Subcutaneous adipose tissue (tissue), 4 donors: Measurements from ENCODE around the gene PCSK2. TPM values are rescaled to one million over a fixed set of nuclear protein-coding genes. Genes with fewer than 3 reads are reported as not detected.

Source experiments
- total RNA-seq, 4 donors: library from RNA; depleted of rRNA; stranded (reverse); fragments of >200 nt; gene quantifications; one replicate each; pipeline ENCODE4 v1.1.0, GENCODE V29; 2016
- TF ChIP-seq, protein P1 (sequence below): fragments of 450-650 bp; IDR thresholded peaks from one replicate; pipeline ENCODE4 v1.5.1; 2016; ENCODE audit warnings: low read depth, mild to moderate bottlenecking, control low read depth, antibody characterized with exemption, moderate library complexity

PCSK2 gene
- total RNA-seq, 4 donors from 2014 or later, result 0.19 TPM; not detected in 3

DNA sequence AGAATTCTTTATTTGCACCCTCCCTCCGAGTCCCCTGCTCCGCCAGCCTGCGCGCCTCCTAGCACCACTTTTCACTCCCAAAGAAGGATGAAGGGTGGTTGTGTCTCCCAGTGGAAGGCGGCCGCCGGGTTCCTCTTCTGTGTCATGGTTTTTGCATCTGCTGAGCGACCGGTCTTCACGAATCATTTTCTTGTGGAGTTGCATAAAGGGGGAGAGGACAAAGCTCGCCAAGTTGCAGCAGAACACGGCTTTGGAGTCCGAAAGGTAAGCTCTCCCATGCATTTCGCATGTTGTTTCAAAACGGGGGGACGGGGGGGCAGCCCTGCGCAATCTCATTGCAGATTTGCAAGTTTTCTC is 357 bp downstream of the PCSK2 start:
- TF ChIP-seq, protein P1, sequence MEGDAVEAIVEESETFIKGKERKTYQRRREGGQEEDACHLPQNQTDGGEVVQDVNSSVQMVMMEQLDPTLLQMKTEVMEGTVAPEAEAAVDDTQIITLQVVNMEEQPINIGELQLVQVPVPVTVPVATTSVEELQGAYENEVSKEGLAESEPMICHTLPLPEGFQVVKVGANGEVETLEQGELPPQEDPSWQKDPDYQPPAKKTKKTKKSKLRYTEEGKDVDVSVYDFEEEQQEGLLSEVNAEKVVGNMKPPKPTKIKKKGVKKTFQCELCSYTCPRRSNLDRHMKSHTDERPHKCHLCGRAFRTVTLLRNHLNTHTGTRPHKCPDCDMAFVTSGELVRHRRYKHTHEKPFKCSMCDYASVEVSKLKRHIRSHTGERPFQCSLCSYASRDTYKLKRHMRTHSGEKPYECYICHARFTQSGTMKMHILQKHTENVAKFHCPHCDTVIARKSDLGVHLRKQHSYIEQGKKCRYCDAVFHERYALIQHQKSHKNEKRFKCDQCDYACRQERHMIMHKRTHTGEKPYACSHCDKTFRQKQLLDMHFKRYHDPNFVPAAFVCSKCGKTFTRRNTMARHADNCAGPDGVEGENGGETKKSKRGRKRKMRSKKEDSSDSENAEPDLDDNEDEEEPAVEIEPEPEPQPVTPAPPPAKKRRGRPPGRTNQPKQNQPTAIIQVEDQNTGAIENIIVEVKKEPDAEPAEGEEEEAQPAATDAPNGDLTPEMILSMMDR, result no peak

DNA sequence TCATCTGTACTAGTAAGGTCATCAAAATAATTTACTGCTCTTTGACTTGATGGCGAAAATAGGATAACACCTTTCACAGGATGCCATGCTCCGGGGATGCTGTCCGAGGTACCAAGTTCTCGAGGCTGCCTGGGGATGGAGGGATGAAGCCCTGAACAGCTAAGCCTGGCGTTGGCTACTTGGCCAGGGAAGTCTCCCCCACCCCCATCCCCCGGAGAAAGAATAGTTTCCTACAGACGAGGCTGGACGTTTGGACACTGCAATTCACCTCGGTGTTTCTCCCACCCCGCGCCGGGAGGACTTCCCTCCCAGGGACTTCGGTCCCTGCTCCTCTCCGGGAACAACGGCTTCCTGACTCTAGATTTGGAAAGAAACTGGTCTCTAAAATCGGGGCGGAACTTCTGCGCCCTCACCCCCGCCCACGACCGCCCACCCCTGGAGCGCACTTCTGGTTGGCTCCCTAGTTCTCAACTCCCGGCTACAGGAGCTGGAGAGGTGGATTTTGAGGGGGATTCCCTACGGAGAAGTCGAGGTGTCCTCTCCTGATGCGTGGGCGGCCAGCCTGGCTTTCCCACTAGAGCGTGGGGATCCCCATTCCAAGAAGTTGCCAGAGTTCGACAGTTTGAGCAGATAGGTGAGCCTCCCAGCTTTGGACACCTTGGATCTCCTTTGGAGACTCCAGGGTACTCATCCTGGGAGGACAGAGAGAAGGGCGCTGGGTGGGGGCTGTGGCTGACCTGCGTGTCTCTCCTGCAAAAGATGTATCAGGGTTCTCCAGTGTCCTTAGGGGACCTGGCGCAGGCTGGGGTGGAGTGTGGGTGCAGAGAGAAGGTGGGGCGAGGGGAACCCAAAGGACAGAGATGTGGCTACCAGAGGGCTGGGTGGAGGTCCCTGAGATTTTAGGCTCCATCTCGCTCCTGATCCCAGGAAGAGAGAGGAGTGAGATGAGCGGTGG is 1.1 kb downstream of the PCSK2 start:
- TF ChIP-seq, protein P1, result no peak

DNA sequence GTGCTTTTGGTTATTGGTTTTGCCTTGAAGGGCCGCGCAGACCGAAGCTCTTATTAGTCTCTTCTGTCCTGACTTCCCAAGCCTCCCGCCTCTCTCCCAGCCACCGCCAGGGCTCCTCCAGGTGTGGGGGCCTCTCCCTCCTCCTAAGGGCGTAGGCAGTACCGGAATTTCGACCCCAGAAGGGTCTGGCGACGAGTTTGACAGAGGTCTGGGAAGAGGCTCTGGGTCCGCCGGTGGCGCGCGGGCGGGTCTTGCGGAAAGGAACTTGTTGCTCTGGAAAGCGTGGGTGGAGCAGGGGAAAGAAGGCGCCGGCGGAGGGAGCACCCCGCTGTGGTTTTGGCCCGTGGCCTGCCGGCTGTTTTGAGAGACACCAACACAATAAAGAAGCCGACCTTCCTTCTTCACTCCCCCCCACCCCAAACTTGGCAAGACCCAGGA is 1.8 kb downstream of the PCSK2 start:
- TF ChIP-seq, protein P1, result no peak

DNA sequence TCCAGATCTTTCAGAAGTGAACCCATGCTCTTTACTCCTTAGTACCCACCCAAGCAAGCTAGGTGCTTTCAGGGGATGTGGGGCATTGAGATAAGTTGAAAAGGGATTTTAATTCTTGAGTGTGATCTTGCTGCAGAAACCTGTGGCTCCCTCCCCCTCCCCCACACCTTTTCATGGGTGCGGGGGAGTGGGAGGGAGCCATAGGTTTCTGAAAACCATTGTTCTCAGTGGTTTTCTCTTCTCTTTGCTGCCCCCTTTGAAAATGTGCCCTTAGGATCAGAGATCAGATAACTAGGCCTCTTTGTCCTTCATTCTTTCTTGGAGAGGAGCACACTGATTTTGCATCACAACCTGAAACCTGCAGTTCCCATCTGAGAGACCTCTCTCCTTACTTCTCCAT is 2.4 kb downstream of the PCSK2 start:
- TF ChIP-seq, protein P1, result no peak

DNA sequence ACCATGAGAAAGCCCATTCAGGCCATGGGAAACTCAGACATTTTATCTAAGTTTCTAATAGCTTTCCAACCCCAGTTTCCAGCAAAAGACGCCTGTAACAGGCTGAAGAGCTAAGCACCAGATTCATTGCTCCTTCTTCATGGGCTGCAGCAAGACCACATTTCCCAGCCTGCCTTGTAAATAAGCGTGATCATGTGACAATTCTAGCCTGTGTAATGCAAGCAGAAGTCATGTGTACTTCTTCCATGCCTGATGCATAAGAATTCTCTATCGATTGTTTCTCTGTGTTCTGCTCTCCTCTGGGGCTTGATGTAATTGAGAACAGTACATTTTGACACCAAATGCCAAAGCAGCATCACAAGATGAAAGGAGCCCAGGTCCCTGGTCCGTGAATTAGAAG is 6.8 kb downstream of the PCSK2 start:
- TF ChIP-seq, protein P1, result no peak

DNA sequence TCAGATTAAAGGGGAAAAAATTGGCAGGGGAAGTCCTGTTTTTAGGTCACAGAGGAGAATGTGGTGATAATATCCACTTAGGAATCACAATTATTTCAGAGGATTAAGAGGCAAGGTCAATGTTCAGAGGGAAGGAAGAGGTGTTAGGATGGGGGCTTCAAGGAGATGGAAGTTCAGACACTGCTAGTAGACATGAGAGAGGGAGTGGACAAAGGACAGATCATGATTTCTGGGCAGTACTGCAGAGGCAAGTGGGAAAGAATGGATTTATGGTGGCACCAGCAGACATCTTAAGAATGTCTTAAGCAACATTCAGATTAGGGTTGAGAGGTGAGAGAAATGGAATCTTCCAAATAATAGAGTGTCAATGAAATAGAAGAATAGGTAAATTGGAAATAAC is 9.9 kb downstream of the PCSK2 start:
- TF ChIP-seq, protein P1, result no peak

DNA sequence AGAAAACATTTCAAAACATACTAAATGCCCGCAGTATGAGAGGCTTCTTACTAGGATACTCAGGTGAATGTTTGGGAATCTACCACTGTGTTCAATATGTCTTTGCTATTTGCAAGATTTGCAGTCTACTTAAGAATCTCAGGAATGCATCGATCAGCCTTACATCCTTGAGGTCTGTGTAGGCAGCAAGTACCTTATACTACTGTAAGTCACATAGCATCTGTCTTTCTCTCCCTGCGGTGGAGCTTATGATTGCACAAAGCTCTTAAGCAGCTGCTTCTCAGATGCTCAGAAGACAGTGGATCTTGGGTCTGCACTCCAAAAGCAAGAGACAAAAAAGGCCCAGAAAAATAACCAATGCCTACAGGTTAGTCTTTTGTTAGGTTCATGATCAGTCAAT is 21.4 kb downstream of the PCSK2 start:
- TF ChIP-seq, protein P1, result no peak
